H1 (cell line): ENCODE data around the gene ZNF679.

Experiments used
- CBX5 ChIP-seq: fragments of 300-800, 300-1000 bp; sonication (generic); IDR thresholded peaks from 2 replicates; pipeline ENCODE4 v1.7.1; 2016; ENCODE audit warnings: antibody characterized with exemption, low read length, low read depth
- CTCF ChIP-seq, 3 experiments: IDR thresholded peaks; 1 replicate in 2 of 3; 2 replicates in 1 of 3; pipeline versions ENCODE4 v1.5.1 to v1.6.1; 2011; ENCODE audit warnings: low read length in 3 of 3, mild to moderate bottlenecking in 3 of 3, inconsistent platforms in 2 of 3, low read depth in 1 of 3, moderate library complexity in 1 of 3; ENCODE audit not compliant: insufficient read depth in 1 of 3; ENCODE audit errors: control extremely low read depth in 1 of 3
- EZH2 ChIP-seq: fragments of 200-600 bp; sonication (generic); IDR thresholded peaks from 2 replicates; pipeline ENCODE4 v1.7.1; 2012; ENCODE audit warnings: low read depth, mild to moderate bottlenecking, moderate library complexity, low read length, inconsistent platforms; ENCODE audit not compliant: severe bottlenecking
- JUND ChIP-seq: IDR thresholded peaks from 2 replicates; pipeline ENCODE4 v1.6.1; 2011; ENCODE audit warnings: mild to moderate bottlenecking, improper control_type of control experiment, low read length
- POLR2A ChIP-seq, 2 experiments: IDR thresholded peaks; 1 replicate in 1 of 2; 2 replicates in 1 of 2; pipeline ENCODE4 v1.6.1; 2011; ENCODE audit warnings: low read depth in 2 of 2, low read length in 2 of 2, mild to moderate bottlenecking in 2 of 2; ENCODE audit errors: control extremely low read depth in 1 of 2
- RFX5 ChIP-seq: IDR thresholded peaks from 2 replicates; pipeline ENCODE4 v1.6.1; 2011; ENCODE audit warnings: low read depth, low read length, improper control_type of control experiment, borderline replicate concordance
- SIX5 ChIP-seq: IDR thresholded peaks from 2 replicates; pipeline ENCODE4 v1.6.1; 2011; ENCODE audit warnings: mild to moderate bottlenecking, low read depth, low read length
- SP1 ChIP-seq: IDR thresholded peaks from 2 replicates; pipeline ENCODE4 v1.6.1; 2011; ENCODE audit warnings: low read depth, low read length
- SUZ12 ChIP-seq: fragments of 200-600 bp; sonication (generic); IDR thresholded peaks from 2 replicates; pipeline ENCODE4 v1.6.1; 2012; ENCODE audit warnings: mild to moderate bottlenecking, inconsistent platforms, low read length, moderate library complexity, mixed read lengths

DNA sequence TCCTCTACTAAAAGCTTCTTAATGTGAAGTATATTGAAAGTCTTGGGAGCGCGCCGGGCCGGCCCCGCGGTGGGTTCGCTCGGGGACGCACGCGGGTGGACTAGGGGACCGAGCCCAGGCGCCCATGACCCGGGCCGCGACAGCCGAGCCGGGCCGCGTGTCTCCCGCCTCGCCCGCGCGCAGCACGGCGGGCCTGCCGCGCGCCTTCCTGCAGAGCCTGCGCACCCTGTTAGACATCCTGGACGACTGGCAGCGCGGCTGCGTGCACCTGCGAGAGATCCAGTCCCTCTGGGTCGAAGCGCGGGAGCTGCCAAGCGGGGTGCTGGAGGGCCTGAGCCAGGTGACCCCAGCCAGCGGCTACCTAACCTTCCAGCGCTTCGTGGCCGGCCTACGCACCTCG, 46.7 kb upstream of the ZNF679 start:
- TF ChIP-seq POLR2A (IDR thresholded peaks at IDR 0.05; ENCODE audit: control extremely low read depth in 1 of 2, low read depth in 2 of 2, low read length in 2 of 2) (no peak), JUND (no peak), SIX5 (no peak), SP1 (no peak), EZH2 (no peak), SUZ12 (no peak), CTCF (IDR thresholded peaks at IDR 0.05; ENCODE audit: control extremely low read depth in 1 of 3, insufficient read depth in 1 of 3, low read depth in 1 of 3, low read length in 3 of 3) (no peak), CBX5 (no peak), RFX5 (no peak)
